Small intestine (tissue), 7 donors: ENCODE data around the gene CMTM3. TPM values are rescaled to one million over a fixed set of nuclear protein-coding genes. Genes with fewer than 3 reads are reported as not detected.
"Not testable (repeated sequence)": the region's sequence is repeated elsewhere in the genome, so short reads cannot be mapped to it uniquely, and the experiment has no call there.

Experiments used
- DNase-seq, 2 donors: peaks; one replicate each; pipeline versions ENCODE4 v3.0.0 to v3.0.0-alpha.2; 2013
- FAIRE-seq: peaks from 2 replicates; lab custom pipeline; 2012; peaks lifted over from hg19 to GRCh38; lab: Jason Lieb, UNC
- H3K27ac ChIP-seq, 3 donors: one replicate each; pipeline ENCODE4 v1.5.1; 2013; ENCODE audit warnings: low read length in 2 of 3, mild to moderate bottlenecking in 2 of 3, control low read depth in 1 of 3, inconsistent platforms in 1 of 3, low read depth in 1 of 3, moderate library complexity in 1 of 3
- H3K27me3 ChIP-seq, 3 donors: one replicate each; pipeline ENCODE4 v1.6.1; 2013; ENCODE audit warnings: low read length in 3 of 3, inconsistent platforms in 1 of 3; ENCODE audit not compliant: control insufficient read depth in 3 of 3, insufficient read depth in 3 of 3
- H3K36me3 ChIP-seq, 3 donors: one replicate each; pipeline ENCODE4 v1.6.1; 2013; ENCODE audit warnings: low read length in 3 of 3, inconsistent platforms in 1 of 3, low read depth in 1 of 3, mild to moderate bottlenecking in 1 of 3, moderate library complexity in 1 of 3; ENCODE audit not compliant: control insufficient read depth in 3 of 3, insufficient read depth in 2 of 3
- H3K4me1 ChIP-seq, 3 donors: one replicate each; pipeline ENCODE4 v1.6.1; 2013; ENCODE audit warnings: low read length in 2 of 3, inconsistent platforms in 1 of 3, low read depth in 1 of 3, mild to moderate bottlenecking in 1 of 3, moderate library complexity in 1 of 3; ENCODE audit not compliant: control insufficient read depth in 3 of 3, insufficient read depth in 2 of 3
- H3K4me3 ChIP-seq, 3 donors: one replicate each; pipeline ENCODE4 v1.5.1; 2013; ENCODE audit warnings: low read length in 3 of 3, control low read depth in 1 of 3, inconsistent platforms in 1 of 3, low read depth in 1 of 3, mild to moderate bottlenecking in 1 of 3, moderate library complexity in 1 of 3
- H3K9me3 ChIP-seq, 2 donors: one replicate each; pipeline ENCODE4 v1.6.1; 2013; ENCODE audit warnings: low read depth in 1 of 2, low read length in 1 of 2; ENCODE audit not compliant: control insufficient read depth in 2 of 2, insufficient read depth in 1 of 2
- WGBS, 3 donors: extraction: QIAGEN DNeasy Blood & Tissue Kit; methylation state at CpG; one replicate each; pipeline ENCODE4 v1.1.7; 2013; 5-methylcytosine and 5-hydroxymethylcytosine counted together
- polyA plus RNA-seq, 4 donors: library from polyadenylated mRNA; stranded (reverse) in 3 of 4; unstranded in 1 of 4; fragments of 200-250 nt in 3 of 4; fragments of 120-200 nt in 1 of 4; gene quantifications; one replicate each; pipeline versions ENCODE4 v1.2.1 to v1.2.3, GENCODE V29; 2013
- donor health status: healthy with polysubstance abuse.
- donor health status: control.
- donor health status: control.
- donor health status: Bipolar disorder and iron deficiency.
- donor health status: healthy.

CMTM3 gene
- polyA plus RNA-seq, 4 donors = 2.2 to 14.7 (median 11.0) TPM

GRCh38 chr16:66588981-66589713 is 15.4 kb upstream of the CMTM3 start:
- FAIRE-seq = no peak
- H3K9me3 ChIP-seq = no peaks in the 10 kb centered on the region
- 91 to 94% (median 93%) methylated on average over 8 of the region's 8 CpGs for WGBS, 3 donors

GRCh38 chr16:66590322-66590721 is 14.2 kb upstream of the CMTM3 start:
- no peak for DNase-seq

More at GRCh38 chr16:66588981-66589713, 15.4 kb upstream of the CMTM3 start:
- DNase-seq = peak; percentile 54 to 55
- Histone ChIP-seq H3K27me3 (no peaks in the 10 kb centered on the region), H3K36me3 (peaks cover 0 to 2% (median 0%) of the 10 kb centered on the region in 3 donors), H3K27ac (no peak overlapping the region), H3K4me1 (no peaks in the 10 kb centered on the region), H3K4me3 (no peak overlapping the region)

GRCh38 chr16:66591018-66591417 is 13.5 kb upstream of the CMTM3 start:
- no peak for FAIRE-seq
- Histone ChIP-seq H3K4me3 (no peak overlapping the region), H3K9me3 (no peaks in the 10 kb centered on the region), H3K4me1 (no peaks in the 10 kb centered on the region), H3K27ac (no peak overlapping the region), H3K27me3 (no peaks in the 10 kb centered on the region), H3K36me3 (peaks cover 0 to 2% (median 0%) of the 10 kb centered on the region in 3 donors)
- DNase-seq = no peak
- WGBS, 3 donors = 90 to 97% (median 93%) methylated on average over 4 of the region's 4 CpGs

More at GRCh38 chr16:66590322-66590721, 14.2 kb upstream of the CMTM3 start:
- H3K4me1 ChIP-seq = no peaks in the 10 kb centered on the region
- WGBS, 3 donors = 60 to 86% (median 73%) methylated on average over 8 of the region's 8 CpGs
- no peak for FAIRE-seq
- H3K4me3 ChIP-seq = no peak overlapping the region
- H3K27ac ChIP-seq = no peak overlapping the region
- H3K9me3 ChIP-seq = no peaks in the 10 kb centered on the region
- H3K36me3 ChIP-seq = peaks cover 0 to 2% (median 0%) of the 10 kb centered on the region in 3 donors
- no peaks in the 10 kb centered on the region for H3K27me3 ChIP-seq

DNA sequence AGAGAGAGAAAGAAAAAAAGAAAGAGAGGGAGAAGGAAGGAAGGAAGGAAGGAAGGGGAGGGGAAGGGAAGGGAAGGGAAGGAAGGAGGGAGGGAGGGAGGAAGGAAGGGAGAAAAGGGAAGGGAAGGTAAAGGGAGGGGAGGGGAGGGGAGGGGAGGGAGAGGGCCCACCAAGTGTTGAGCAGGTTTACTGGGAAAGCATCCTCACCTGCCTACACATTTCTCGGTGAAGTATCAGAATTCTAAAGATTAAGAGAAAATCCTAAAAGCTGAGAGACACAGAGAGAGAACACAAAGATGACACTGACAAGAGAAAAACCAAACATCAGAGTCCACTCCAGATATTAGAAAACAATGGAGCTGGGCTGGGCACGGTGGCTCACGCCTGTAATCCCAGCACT is 12.3 kb upstream of the CMTM3 start:
- Histone ChIP-seq H3K27ac (no peak overlapping the region), H3K4me3 (no peak overlapping the region), H3K36me3 (peaks cover 0 to 2% (median 0%) of the 10 kb centered on the region in 3 donors), H3K27me3 (no peaks in the 10 kb centered on the region), H3K4me1 (no peaks in the 10 kb centered on the region), H3K9me3 (no peaks in the 10 kb centered on the region)
- DNase-seq = no peak
- no peak for FAIRE-seq
- WGBS, 3 donors = 88 to 93% (median 92%) methylated on average over 3 of the region's 3 CpGs

GRCh38 chr16:66592814-66593213 is 11.7 kb upstream of the CMTM3 start:
- DNase-seq (no peak), FAIRE-seq (no peak)
- Histone ChIP-seq H3K27ac (no peak overlapping the region), H3K4me3 (no peak overlapping the region), H3K27me3 (no peaks in the 10 kb centered on the region), H3K4me1 (no peaks in the 10 kb centered on the region), H3K36me3 (peaks cover 0 to 2% (median 0%) of the 10 kb centered on the region in 3 donors), H3K9me3 (no peaks in the 10 kb centered on the region)
- WGBS, 3 donors = 96 to 97% (median 96%) methylated on average over 3 of the region's 3 CpGs

GRCh38 chr16:66594739-66595138 is 9.8 kb upstream of the CMTM3 start:
- no peaks in the 10 kb centered on the region for H3K27me3 ChIP-seq
- FAIRE-seq (no peak), DNase-seq (no peak)
- H3K36me3 ChIP-seq = no peaks in the 10 kb centered on the region
- no peaks in the 10 kb centered on the region for H3K9me3 ChIP-seq
- WGBS, 3 donors = 62 to 90% (median 76%) methylated on average over 7 of the region's 7 CpGs
- H3K4me3 ChIP-seq = no peak overlapping the region
- H3K27ac ChIP-seq = no peak overlapping the region
- H3K4me1 ChIP-seq = no peaks in the 10 kb centered on the region

GRCh38 chr16:66596559-66596958 is 7.9 kb upstream of the CMTM3 start:
- not testable (repeated sequence) for H3K36me3 ChIP-seq, H3K4me1 ChIP-seq, H3K9me3 ChIP-seq, H3K27ac ChIP-seq, DNase-seq, H3K27me3 ChIP-seq, FAIRE-seq, H3K4me3 ChIP-seq
- WGBS, 3 donors = 90 to 98% (median 98%) methylated on average over 4 of the region's 4 CpGs

DNA sequence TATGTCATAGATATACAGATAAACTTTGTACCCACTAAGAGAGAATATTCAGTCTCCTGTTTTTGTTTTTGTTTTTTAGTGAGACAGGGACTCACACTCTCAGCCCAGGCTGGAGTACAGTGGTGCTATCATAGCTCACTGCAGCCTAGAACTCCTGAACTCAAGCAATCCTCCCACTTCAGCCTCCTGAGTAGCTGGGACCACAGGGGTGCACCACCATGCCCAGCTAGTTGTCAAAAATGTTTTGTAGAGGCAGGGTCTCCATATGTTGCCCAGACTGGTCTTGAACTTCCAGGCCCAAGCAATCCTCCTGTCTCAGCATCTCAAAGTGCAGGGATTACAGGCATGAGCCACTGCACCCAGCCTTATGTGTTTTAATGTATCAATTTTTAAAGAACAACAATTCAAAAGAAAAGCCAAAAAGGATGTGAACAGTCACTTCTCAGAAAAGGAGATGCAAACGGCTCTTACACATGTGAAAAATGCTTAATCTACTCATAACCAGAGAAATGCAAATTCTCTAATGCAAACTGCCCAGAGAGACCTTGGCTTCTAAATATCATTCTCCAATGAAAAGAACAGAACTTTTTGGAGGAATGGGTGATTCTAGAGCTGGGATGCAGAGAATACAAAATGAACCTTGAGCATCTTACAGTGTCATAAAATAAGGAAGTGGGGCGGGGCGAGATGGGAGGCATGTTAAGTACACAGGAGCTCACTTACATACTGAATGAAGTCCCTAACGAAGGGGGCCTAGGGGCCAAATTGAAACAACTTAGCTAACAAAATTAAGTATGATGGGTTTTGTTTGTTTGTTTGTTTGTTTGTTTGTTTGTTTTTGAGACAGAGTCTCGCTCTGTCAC is 7.3 kb upstream of the CMTM3 start:
- Histone ChIP-seq H3K36me3 (peaks cover 0 to 7% (median 0%) of the 10 kb centered on the region in 3 donors), H3K4me1 (no peaks in the 10 kb centered on the region), H3K9me3 (peaks cover 0 to 10% of the 10 kb centered on the region in 2 donors), H3K27me3 (no peaks in the 10 kb centered on the region), H3K4me3 (no peak overlapping the region), H3K27ac (no peak overlapping the region)
- DNase-seq (no peak), FAIRE-seq (no peak)
- 72 to 77% (median 76%) methylated on average over 5 of the region's 5 CpGs for WGBS, 3 donors
